Mammary epithelial cell (primary cell): ENCODE results near the gene ZNF202.

Source experiments
- EZH2 ChIP-seq: IDR thresholded peaks from 2 replicates; pipeline ENCODE4 v1.6.1; 2012; ENCODE audit warnings: low read length, inconsistent platforms, borderline replicate concordance
- TF ChIP-seq, protein P1 (sequence below), 2 donors: IDR thresholded peaks in 1 of 2; conservative IDR thresholded peaks in 1 of 2; 2 replicates each; pipeline ENCODE4 v1.5.1; 2011 to 2012; ENCODE audit warnings: inconsistent platforms in 2 of 2, low read length in 2 of 2, mild to moderate bottlenecking in 2 of 2, control low read depth in 1 of 2, low read depth in 1 of 2; ENCODE audit not compliant: insufficient read depth in 1 of 2; ENCODE audit errors: extremely low read depth in 1 of 2

DNA sequence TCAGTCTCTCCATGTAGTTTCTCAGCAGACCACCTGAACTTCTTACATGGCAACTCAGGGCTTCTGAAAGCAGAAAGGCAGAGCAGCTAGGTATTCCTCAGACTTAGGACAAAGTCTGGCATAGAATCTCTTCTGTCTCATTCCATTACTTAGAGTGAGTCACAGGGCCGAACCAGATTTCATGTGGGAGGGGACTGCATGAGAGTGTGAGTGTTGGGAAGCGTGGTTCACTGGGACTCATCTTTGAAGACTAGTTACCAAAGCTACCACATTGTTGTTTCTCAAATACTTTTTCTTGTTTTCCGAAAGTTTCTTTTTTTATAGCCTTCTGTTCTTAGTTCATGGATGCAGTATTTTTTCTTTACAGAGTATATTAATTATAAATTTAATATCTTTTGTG lies 51.0 kb downstream of the ZNF202 start:
- TF ChIP-seq, protein P1, sequence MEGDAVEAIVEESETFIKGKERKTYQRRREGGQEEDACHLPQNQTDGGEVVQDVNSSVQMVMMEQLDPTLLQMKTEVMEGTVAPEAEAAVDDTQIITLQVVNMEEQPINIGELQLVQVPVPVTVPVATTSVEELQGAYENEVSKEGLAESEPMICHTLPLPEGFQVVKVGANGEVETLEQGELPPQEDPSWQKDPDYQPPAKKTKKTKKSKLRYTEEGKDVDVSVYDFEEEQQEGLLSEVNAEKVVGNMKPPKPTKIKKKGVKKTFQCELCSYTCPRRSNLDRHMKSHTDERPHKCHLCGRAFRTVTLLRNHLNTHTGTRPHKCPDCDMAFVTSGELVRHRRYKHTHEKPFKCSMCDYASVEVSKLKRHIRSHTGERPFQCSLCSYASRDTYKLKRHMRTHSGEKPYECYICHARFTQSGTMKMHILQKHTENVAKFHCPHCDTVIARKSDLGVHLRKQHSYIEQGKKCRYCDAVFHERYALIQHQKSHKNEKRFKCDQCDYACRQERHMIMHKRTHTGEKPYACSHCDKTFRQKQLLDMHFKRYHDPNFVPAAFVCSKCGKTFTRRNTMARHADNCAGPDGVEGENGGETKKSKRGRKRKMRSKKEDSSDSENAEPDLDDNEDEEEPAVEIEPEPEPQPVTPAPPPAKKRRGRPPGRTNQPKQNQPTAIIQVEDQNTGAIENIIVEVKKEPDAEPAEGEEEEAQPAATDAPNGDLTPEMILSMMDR (conservative IDR thresholded peaks at IDR 0.05 in 1 of 2, IDR thresholded peaks at IDR 0.05 in 1 of 2; ENCODE audit: extremely low read depth in 1 of 2, insufficient read depth in 1 of 2, low read depth in 1 of 2, low read length in 2 of 2): no peak
- no peak for TF ChIP-seq EZH2
